GM12864 (cell line): ENCODE results near the gene TTC19.
"Not testable (repeated sequence)": the region's sequence is repeated elsewhere in the genome, so short reads cannot be mapped to it uniquely, and the experiment has no call there.

Source experiments
- DNase-seq: peaks from one replicate; pipeline ENCODE4 v3.0.0-alpha.2; 2011; ENCODE audit warnings: low read depth
- H3K4me3 ChIP-seq: 2 replicates; pipeline ENCODE4 v1.5.1; 2011; ENCODE audit warnings: mild to moderate bottlenecking, low read depth, low read length, control low read depth
- CTCF ChIP-seq: IDR thresholded peaks from 2 replicates; pipeline ENCODE4 v1.5.1; 2011; ENCODE audit warnings: low read depth, mild to moderate bottlenecking, moderate library complexity, low read length, control low read depth, inconsistent platforms; ENCODE audit errors: missing control alignments

Gene TTC19

GRCh38 chr17:15973834-15974233 is 25.8 kb upstream of the TTC19 start:
- H3K4me3 ChIP-seq: no peak overlapping the region
- no peak for DNase-seq
- no peak for TF ChIP-seq CTCF

GRCh38 chr17:15977894-15978293 is 21.7 kb upstream of the TTC19 start:
- H3K4me3 ChIP-seq: no peak overlapping the region
- DNase-seq: no peak
- no peak for TF ChIP-seq CTCF

GRCh38 chr17:15978606-15979005 is 21.0 kb upstream of the TTC19 start:
- DNase-seq: no peak
- no peak overlapping the region for H3K4me3 ChIP-seq
- no peak for TF ChIP-seq CTCF

- not testable (repeated sequence) for H3K4me3 ChIP-seq, DNase-seq
These were observed 20.6 kb upstream of the TTC19 start for GRCh38 chr17:15979013-15979412.

- TF ChIP-seq CTCF: no peak
- no peak overlapping the region for H3K4me3 ChIP-seq
- peak; percentile 45 for DNase-seq
These were observed 18.4 kb upstream of the TTC19 start for GRCh38 chr17:15981208-15981607.

- DNase-seq: no peak
- H3K4me3 ChIP-seq: no peak overlapping the region
- no peak for TF ChIP-seq CTCF
These were observed 17.7 kb upstream of the TTC19 start for GRCh38 chr17:15981646-15982580.

- no peak for DNase-seq
- no peak overlapping the region for H3K4me3 ChIP-seq
- no peak for TF ChIP-seq CTCF
These were observed 3.3 kb upstream of the TTC19 start for GRCh38 chr17:15996322-15996721.
